NCI-H510A treated with DMSO at 0.1 percent for 48 hours (cell line): ENCODE data around the gene VSX2.

Experiments
- DNase-seq: peaks from one replicate; lab custom pipeline; 2025; lab: John Stamatoyannopoulos, UW

VSX2 gene

GRCh38 chr14:74238974-74239847 lies at the start of gene VSX2:
VSX2 (plus strand) TSS chr14:74239449; CDS start chr14:74239562, 113 bp downstream.
- no peak for DNase-seq

- DNase-seq = peak; percentile 11
These were observed 48.2 kb upstream of the VSX2 start for GRCh38 chr14:74190927-74191575.

- DNase-seq = no peak
These were observed 44.6 kb upstream of the VSX2 start for GRCh38 chr14:74194506-74195274.

GRCh38 chr14:74195623-74196022 lies 43.6 kb upstream of the VSX2 start:
- no peak for DNase-seq

GRCh38 chr14:74198441-74199234 lies 40.6 kb upstream of the VSX2 start:
- no peak for DNase-seq

- no peak for DNase-seq
These were observed 37.1 kb upstream of the VSX2 start for GRCh38 chr14:74202113-74202512.

GRCh38 chr14:74203639-74204038 lies 35.6 kb upstream of the VSX2 start:
- no peak for DNase-seq

- no peak for DNase-seq
These were observed 34.8 kb upstream of the VSX2 start for GRCh38 chr14:74204491-74204890.

GRCh38 chr14:74205882-74206281 lies 33.4 kb upstream of the VSX2 start:
- DNase-seq = no peak

- DNase-seq = no peak
These were observed 31.3 kb upstream of the VSX2 start for GRCh38 chr14:74207943-74208342.

- no peak for DNase-seq
These were observed 30.6 kb upstream of the VSX2 start for GRCh38 chr14:74208642-74209041.

- no peak for DNase-seq
These were observed 27.2 kb upstream of the VSX2 start for GRCh38 chr14:74211945-74212580.

GRCh38 chr14:74213907-74214803 lies 25.1 kb upstream of the VSX2 start:
- DNase-seq = no peak

- no peak for DNase-seq
These were observed 22.6 kb upstream of the VSX2 start for GRCh38 chr14:74216671-74217070.

GRCh38 chr14:74217672-74218448 lies 21.4 kb upstream of the VSX2 start:
- DNase-seq = peak; percentile 49

GRCh38 chr14:74218462-74218861 lies 20.8 kb upstream of the VSX2 start:
- DNase-seq = no peak

GRCh38 chr14:74219277-74220205 lies 19.7 kb upstream of the VSX2 start:
- no peak for DNase-seq

- no peak for DNase-seq
These were observed 18.3 kb upstream of the VSX2 start for GRCh38 chr14:74220991-74221390.
